ENCODE data around the gene MYCN. TPM values are rescaled to one million over a fixed set of nuclear protein-coding genes. Genes with fewer than 3 reads are reported as not detected.

Gene MYCN
- polyA plus RNA-seq, 1 of the 3 experiments (the other 2 are of a cell fraction), result 0.03 TPM

GRCh38 chr2:15984368-15985255, 44.3 kb downstream of the MYCN start:
- Histone ChIP-seq H3K36me3 (replicated peaks in 1 of 2; ENCODE audit: control insufficient read depth in 1 of 2, insufficient read depth in 2 of 2, low read length in 1 of 2) (no peaks in the 10 kb centered on the region), H3K27me3 (ENCODE audit: insufficient read depth) (no peaks in the 10 kb centered on the region), H3K4me2 (no peak overlapping the region), H3K9ac (no peak overlapping the region), H2AFZ (ENCODE audit: low read depth) (no peak overlapping the region), H3K9me3 (no peaks in the 10 kb centered on the region), H3K27ac (ENCODE audit: low read depth in 2 of 2, low read length in 1 of 2) (no peak overlapping the region; a peak in 1 of 4 replicates), H4K20me1 (ENCODE audit: insufficient read depth) (no peaks in the 10 kb centered on the region), H3K4me1 (ENCODE audit: control insufficient read depth in 1 of 2, insufficient read depth in 2 of 2, low read depth in 1 of 2, low read length in 1 of 2) (peaks cover 0 to 38% of the 10 kb centered on the region in 2 experiments; a peak in 1 of 4 replicates), H3K9me2 (no peaks in the 10 kb centered on the region), H3F3A (replicated peaks; ENCODE audit: insufficient read depth) (no peaks in the 10 kb centered on the region), H3K79me2 (ENCODE audit: insufficient read depth) (no peaks in the 10 kb centered on the region), H3K4me3 (ENCODE audit: low read depth in 2 of 2, low read length in 1 of 2) (no peak overlapping the region)
- TF ChIP-seq MXI1 (IDR thresholded peaks at IDR 0.05; ENCODE audit: low read depth, low read length) (peak; percentile 54; the same call in 1 of the 2 replicates), RCOR1 (IDR thresholded peaks at IDR 0.05; ENCODE audit: low read length) (no peak), GATA2 (CRISPR knock-in tag; IDR thresholded peaks at IDR 0.05) (peak; percentile 40; the same call in 1 of the 2 replicates)
- ChIA-PET POLR2A (no interaction called here), CTCF (interaction anchor here (1.3 to 2.2 kb wide), 2 partner anchors 40 to 45 kb away, joined by 4 to 9 read pairs; partner anchors contain the start of gene MYCN)
- WGBS (ENCODE audit: low lambda C conversion rate), result 59% methylated on average over 25 of the region's 43 CpGs
- DNase-seq, result peak; percentile 87

GRCh38 chr2:15985531-15985930, 45.2 kb downstream of the MYCN start:
- DNase-seq, result no peak
- Histone ChIP-seq H3K36me3 (replicated peaks in 1 of 2; ENCODE audit: control insufficient read depth in 1 of 2, insufficient read depth in 2 of 2, low read length in 1 of 2) (no peaks in the 10 kb centered on the region), H3K79me2 (ENCODE audit: insufficient read depth) (no peaks in the 10 kb centered on the region), H3K4me2 (no peak overlapping the region), H3K9ac (no peak overlapping the region), H3F3A (replicated peaks; ENCODE audit: insufficient read depth) (no peaks in the 10 kb centered on the region), H3K4me1 (ENCODE audit: control insufficient read depth in 1 of 2, insufficient read depth in 2 of 2, low read depth in 1 of 2, low read length in 1 of 2) (peaks cover 0 to 38% of the 10 kb centered on the region in 2 experiments; a peak in 1 of 4 replicates), H2AFZ (ENCODE audit: low read depth) (no peak overlapping the region), H3K9me2 (no peaks in the 10 kb centered on the region), H3K9me3 (no peaks in the 10 kb centered on the region), H3K27me3 (ENCODE audit: insufficient read depth) (no peaks in the 10 kb centered on the region), H3K4me3 (ENCODE audit: low read depth in 2 of 2, low read length in 1 of 2) (no peak overlapping the region), H3K27ac (ENCODE audit: low read depth in 2 of 2, low read length in 1 of 2) (no peak overlapping the region), H4K20me1 (ENCODE audit: insufficient read depth) (no peaks in the 10 kb centered on the region)
- ChIA-PET CTCF (no interaction called here), POLR2A (no interaction called here)
- TF ChIP-seq ELF1 (IDR thresholded peaks at IDR 0.05) (no peak), ZBTB33 (IDR thresholded peaks at IDR 0.05; ENCODE audit: borderline replicate concordance, low read depth) (no peak), IRF3 (IDR thresholded peaks at IDR 0.05; ENCODE audit: low read depth, low read length) (no peak), MEF2A (IDR thresholded peaks at IDR 0.05; ENCODE audit: borderline replicate concordance, low read depth) (no peak), NFIC (IDR thresholded peaks at IDR 0.05; ENCODE audit: borderline replicate concordance) (no peak), POLR2AphosphoS5 (IDR thresholded peaks at IDR 0.05; ENCODE audit: low read depth, low read length) (no peak), FOXJ3 (CRISPR knock-in tag; IDR thresholded peaks at IDR 0.05) (no peak), JUND (IDR thresholded peaks at IDR 0.05) (no peak), YY1 (IDR thresholded peaks at IDR 0.05; ENCODE audit: low read depth) (no peak), RCOR1 (IDR thresholded peaks at IDR 0.05; ENCODE audit: low read length) (no peak), TAF1 (IDR thresholded peaks at IDR 0.05; ENCODE audit: borderline replicate concordance, low read depth, low read length) (no peak), TEAD4 (IDR thresholded peaks at IDR 0.05; ENCODE audit: borderline replicate concordance, insufficient read depth) (no peak), EP300 (IDR thresholded peaks at IDR 0.05; ENCODE audit: borderline replicate concordance in 1 of 2, low read depth in 1 of 2, low read length in 1 of 2) (no peak), CHD2 (IDR thresholded peaks at IDR 0.05; ENCODE audit: low read length, partially characterized antibody) (no peak)
- WGBS (ENCODE audit: low lambda C conversion rate), result 72% methylated on average over 7 of the region's 7 CpGs
